PC-3 (cell line): ENCODE data around the gene DCTN2.

Source experiments
- CTCF ChIP-seq: fragments of 300-600 bp; sonication (generic); conservative IDR thresholded peaks from 2 replicates; pipeline ENCODE4 v1.5.1; 2017; ENCODE audit warnings: antibody characterized with exemption, low read depth, mild to moderate bottlenecking, low read length
- EZH2 ChIP-seq: fragments of 300-600 bp; sonication (generic); IDR thresholded peaks from one replicate; pipeline ENCODE4 v1.6.1; 2017; ENCODE audit warnings: antibody characterized with exemption, mild to moderate bottlenecking, low read length; ENCODE audit not compliant: unreplicated experiment

GRCh38 chr12:57524814-57525614, 22.0 kb downstream of the DCTN2 start:
- TF ChIP-seq CTCF (no peak), EZH2 (no peak)
